Stimulated activated CD4-positive, alpha-beta T cell treated with anti-CD3 and anti-CD28 coated beads, TNF-alpha, amount 100 ng/mL, for 48 hours (primary cell): ENCODE data around the gene PRR5L.

Experiments used
- DNase-seq, 3 donors: peaks; one replicate each; pipeline ENCODE4 v3.0.0-alpha.2; 2020; ENCODE audit warnings: low read depth in 3 of 3

The PRR5L gene, protein sequence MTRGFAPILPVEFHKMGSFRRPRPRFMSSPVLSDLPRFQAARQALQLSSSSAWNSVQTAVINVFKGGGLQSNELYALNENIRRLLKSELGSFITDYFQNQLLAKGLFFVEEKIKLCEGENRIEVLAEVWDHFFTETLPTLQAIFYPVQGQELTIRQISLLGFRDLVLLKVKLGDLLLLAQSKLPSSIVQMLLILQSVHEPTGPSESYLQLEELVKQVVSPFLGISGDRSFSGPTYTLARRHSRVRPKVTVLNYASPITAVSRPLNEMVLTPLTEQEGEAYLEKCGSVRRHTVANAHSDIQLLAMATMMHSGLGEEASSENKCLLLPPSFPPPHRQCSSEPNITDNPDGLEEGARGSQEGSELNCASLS

DNA sequence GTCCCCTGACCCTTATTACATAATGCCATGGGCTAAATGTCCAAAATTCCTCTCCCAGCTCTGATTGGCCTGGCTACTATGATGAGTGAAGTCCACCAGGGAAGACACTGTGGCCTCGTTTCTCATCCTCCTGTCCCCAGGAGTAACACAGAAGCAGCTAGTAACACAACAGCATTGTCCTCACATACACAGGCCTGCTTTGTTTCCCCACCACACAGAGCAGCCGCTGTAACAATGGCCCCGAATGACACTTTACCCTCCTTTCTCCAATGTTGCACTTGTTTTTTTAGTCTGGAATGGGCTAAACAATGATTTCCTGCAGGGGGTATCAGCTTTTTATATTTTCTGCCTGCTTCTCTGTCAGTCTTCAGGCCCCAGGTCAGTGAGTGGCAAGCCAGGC lies at the start of gene PRR5L:
Gene PRR5L (plus strand): TSS at position 363 of the 400 bp plus-strand sequence. CDS start 104,834 bp downstream, outside the sequence.
- no peak for DNase-seq

DNA sequence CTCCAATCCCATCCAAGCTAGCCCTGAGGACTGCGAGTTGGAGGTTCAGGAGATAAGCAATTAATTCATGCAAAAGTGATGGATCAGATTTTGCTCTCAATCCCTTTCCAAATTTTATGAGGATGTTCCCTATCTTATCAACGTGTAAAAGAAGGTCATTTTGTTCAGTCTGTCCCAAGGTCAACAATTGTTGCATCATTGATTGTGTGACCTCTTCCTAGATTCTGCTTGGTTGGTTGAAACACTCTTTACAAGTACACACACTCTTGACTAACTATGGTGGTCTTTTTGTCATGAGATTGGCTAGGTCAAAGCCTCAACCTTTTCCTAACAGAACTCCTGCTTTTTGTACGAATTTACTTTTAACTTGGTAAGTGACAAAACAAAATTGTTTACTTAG lies 48.6 kb upstream of the PRR5L start:
- no peak for DNase-seq

DNA sequence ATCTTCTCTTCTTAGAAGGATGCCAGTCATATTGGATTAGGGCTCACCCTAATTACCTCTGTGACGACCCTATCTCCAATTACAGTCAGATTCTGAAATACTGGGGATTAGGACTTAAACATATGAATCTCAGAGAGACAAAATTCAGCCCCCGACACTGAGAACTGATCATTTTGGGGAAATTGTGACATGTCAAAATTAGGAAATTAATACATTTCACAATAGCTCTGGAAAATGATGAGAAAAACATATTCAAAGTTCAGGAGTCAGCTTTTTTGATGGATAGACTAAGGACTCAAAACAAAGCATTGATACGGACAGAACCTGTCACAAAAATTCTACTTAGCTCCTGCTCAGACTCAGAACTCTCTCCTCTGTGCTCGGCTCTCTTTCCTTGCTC lies 47.7 kb upstream of the PRR5L start:
- no peak for DNase-seq

DNA sequence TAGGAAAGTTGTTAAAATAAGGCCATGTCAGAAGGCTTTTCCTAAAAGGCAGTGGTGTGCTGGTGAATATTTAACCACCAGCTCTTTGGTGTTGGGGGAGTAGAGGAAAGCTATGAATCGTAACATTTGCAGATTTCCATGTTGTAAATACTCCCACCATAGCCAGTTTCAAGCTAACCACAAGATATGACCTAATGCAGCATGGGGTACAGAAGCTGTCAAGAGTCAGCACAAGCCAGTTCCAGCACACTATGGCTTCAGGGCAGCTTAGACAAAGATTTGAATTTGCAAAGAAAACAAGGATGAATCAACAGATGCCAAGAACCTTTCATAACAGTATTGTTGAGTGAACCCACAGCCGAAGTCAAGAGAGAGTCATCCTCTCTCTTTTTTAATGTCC lies 46.8 kb upstream of the PRR5L start:
- no peak for DNase-seq

DNA sequence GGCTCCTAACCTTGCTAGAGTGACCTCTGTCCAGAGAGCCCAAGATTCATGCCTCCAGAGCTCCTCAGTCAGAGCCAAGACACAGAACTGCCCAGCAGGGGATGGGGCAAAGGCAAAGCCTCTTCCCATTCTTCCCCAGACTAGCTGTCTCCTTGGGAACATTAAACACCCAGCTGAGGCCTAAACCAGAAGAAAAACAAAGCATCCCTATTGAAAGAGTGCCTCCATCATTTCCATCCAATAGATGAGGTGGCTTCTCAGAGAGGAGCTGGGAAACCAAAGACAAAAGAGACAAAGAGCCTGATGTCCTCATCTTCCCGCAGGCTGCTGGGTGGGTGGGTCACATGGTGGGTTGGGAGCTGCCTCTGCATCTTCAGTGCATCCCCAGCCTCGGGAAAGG lies 44.3 kb upstream of the PRR5L start:
- DNase-seq = no peak

DNA sequence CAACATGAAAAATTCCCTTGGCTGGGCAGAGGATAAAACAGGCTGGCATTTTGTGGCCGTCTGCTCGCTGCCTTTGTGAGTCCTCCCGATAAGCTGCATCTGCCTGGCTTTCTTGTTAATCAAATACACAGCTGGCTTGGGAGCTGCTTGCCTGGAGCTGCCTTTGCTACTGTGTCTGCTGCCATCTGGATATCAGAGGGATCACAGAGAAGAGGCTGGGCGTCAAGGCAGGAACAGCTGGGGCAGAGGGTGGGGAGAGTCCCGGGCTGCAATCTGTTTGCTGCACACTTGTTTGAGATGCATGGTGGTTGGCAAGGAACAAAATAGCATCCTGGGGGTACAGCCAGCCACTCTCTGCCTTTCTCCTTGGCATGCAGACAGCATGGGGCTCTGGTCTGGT lies 42.9 kb upstream of the PRR5L start:
- no peak for DNase-seq

DNA sequence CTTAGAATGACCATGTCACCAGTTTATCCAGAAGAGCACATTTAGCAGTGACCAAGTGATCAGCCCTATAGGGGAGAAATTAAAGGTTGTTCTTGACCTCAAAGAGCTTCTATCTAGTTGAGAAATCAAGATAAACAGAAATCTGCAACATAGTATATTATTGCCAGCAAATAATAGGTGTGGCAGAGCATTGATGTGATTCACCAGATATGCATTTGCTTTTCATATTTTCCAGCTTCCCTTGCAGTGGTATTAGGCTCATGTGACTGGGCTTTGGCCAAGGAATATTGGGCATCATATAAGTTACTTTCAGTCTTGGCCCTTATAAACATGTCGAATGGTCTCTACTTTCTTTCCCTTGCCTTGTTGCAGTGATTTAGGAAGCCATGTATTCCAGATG lies 41.4 kb upstream of the PRR5L start:
- DNase-seq = no peak

DNA sequence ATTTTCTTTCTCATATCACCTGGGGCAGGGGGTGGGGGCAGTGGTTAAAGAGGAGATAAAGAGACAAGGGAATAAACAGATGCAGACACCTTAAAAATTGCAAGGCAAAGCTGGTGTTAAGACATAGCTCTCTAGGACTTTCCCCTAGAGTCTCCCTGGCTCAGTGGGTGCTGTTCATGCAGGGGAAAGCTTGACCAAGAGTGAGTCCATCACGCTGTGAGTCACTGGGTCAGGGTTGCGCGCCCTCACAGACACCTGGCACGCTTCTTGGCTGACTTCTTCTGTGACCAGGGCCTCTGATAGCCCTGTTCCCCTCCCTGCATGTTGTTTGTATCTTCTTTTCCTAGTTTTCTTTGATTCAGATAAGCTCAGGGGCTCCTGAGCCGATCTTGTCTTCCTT lies 38.7 kb upstream of the PRR5L start:
- DNase-seq = no peak

DNA sequence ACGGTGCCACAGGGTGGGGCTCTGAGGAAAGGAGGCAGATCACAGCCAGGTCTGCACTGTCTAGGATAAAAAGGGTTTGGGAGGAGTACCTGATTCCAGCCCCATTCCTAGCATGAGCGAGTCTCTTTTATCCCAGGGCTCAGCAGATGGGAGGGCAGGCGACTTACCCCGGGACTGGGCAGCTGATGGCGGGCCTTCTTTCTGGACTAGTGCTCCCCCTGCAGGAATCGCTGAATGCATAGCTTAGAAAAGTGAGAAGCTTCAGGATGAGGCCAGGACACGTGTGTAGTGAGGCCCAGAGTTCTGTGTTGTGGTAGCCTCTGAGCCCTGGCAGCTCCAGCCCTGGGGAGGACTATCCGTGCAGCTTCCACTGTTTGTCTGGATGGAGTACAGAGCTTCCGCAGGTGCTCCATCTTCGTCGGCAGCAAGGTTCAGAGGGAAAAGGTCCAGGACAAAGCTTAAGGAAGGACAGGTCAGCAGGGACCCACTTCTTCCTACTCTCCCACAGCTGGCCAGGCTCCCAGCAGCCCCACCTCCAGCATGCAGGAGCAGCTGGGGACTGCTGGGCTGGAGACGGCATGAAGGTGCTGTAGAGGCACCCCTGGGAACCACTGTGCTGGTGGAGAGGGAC lies 37.2 kb upstream of the PRR5L start:
- peak in 1 of 3 donors; percentile 19 for DNase-seq

DNA sequence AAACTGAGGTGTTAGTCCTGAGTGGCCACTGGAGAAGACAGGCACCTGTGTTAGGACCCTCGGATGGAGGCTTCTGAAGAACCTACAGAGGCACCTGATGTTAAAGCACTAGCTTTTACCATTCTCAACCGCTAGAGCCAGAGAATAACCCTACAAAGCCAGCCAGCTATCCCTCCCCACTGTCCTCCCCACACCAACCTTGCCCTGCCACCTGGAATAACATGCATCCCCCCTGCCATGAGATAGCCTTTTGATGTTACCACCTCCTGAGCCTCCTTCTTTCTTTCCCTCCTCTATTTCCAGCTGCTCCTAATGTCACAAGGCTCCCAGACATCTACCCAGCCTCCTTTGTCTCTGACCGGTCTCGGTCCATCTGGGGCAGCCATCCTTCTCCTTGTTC lies 35.0 kb upstream of the PRR5L start:
- no peak for DNase-seq

DNA sequence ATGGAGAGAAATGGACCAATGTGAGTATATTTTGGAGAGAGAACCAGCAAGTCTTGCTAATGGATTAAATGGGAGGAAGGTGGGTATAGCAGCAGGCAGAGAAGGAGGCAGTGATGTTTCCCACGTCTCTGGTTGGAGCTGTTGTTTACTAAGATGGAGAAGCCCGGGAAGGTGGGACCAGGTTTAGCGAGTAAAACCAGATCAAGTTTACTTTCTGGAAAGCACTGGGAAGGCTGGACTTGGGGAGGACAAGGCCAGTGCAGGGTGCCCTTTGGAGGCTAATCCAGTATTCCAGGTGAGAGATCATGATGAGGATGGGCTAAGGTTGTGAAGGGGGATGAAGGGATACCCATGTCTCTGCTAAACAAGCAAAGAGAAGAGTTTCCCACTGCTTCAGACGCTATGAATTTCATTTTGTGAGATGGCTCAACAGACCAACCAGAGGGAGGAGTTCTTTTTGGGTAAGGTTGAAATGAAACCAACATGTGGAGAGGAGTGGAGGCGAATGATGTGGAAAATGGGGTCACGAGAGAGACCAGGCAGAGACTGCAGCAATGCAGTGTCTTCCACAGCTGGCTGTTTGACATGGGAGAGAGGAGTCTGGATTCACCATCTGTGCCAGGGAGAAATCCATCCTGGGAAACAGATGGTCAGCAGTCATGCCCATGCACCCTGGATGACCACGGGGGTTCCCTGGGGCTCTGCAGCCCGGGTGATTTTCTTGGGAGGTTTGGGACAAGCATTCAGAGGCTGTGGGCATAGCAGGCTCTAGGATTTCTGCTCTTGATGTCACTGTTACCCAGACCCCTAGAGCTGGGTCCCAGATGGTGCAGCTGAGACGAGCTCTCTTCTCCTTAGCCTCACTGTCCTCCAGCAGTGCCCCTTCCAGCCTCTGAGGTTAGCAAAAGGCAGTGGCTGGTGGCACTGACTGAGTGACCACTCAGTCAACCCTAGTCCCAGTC lies 31.8 kb upstream of the PRR5L start:
- no peak for DNase-seq

DNA sequence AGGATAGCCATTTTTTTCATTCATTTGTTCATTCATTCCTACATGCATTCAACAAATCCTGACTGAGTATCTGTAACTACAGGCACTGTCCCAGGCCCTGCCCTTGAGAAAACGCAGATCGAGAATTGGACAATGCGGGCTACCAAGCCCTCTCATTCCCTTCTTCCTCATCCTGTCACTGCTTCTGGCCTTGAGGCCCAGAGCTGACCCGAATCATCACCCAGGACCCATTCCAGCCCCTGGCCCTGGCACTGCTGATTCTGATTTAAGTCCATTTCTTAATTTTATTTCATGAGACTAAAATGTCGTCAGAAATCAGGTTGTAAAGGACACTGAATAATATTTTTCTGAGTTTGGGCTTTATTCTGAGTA lies 31.1 kb upstream of the PRR5L start:
- no peak for DNase-seq

DNA sequence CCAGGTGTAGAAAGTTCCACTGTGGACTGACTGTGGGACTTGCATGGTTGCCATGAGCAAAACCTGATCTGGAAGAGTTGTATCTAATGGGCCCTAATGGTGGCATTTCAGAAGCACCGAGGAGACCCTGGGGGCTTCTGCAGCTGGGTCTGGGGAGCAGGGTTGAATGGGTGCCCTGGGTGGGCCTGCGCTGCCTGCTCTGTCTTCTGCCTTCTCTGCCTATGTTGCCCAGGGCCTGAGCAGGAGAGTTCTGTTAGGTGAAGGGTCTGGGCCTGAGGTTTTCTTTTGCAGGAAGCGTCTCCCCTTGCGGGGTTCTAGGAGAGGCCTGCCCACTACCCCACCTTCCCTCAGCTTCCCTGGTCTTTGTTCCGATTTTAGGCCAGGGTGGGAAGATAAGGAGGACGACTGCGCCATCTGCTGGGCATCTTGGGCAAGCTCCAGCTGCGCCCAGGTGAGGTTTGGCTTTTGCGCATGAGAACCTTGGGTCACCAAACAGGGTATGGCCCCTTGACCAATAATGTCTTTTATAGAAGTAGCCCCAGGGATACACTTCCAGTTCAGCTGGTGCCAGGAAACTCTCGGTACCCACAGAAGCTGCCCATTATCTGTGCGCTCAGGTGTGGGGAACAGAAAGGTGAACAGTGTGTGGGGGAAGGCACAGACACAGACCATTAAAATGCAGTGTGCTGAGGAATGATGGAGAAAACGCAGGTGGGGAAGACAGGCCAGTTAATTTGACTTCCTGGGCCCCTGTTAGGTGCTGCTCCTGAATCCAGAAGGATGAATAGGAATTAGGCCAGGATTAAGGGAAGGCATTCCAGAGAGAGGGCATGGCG lies 30.1 kb upstream of the PRR5L start:
- DNase-seq = peak in 2 of 3 donors; percentile 32 to 42

DNA sequence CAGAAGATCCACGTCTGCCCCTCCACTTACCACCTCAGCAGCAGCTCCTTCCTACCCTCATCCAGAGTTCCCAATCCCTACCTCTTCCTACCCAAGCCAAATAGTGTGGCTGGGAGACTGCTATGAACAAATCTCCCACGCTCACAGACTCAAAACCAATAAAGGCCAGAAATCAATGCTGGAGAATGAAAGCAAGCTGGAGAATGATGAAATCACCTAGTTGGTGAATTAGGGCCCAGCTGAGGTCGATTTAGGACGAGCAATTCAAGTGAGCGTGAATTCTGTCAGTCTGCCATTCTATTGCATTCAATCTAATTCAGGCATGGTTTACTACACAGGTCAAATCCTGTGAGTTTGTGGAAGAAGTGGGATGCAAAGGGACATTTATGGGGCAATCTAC lies 29.3 kb upstream of the PRR5L start:
- DNase-seq = no peak

DNA sequence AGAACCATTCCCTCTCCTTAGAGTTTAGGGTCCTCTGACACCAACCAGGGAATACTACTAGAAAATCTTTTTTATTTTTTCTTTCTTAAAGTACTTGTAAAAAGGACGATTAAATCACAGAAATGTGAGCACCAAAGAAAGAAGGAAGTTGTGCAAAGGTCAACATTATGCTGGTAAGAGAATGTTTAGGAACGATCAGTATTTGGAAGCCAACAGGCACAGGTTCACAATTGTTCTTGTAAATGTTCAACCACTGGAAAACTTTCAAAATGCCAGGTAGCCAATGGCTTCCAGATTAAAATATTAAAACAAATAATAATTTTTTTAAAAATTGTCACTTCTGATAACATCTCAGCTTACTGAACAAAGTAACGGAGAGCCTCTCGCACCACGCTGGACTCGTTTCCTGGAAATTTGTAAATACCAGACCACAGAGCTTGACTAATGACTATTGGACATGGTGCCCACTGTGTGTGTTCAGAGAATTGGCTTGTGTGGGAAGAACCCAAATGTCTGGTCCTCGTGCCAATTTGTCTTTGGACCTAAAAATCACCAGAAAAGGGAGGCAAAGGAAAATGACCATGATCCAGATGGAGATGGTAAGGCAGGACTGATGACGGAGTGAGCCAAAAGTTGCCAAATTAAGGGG lies 27.6 kb upstream of the PRR5L start:
- DNase-seq = no peak

DNA sequence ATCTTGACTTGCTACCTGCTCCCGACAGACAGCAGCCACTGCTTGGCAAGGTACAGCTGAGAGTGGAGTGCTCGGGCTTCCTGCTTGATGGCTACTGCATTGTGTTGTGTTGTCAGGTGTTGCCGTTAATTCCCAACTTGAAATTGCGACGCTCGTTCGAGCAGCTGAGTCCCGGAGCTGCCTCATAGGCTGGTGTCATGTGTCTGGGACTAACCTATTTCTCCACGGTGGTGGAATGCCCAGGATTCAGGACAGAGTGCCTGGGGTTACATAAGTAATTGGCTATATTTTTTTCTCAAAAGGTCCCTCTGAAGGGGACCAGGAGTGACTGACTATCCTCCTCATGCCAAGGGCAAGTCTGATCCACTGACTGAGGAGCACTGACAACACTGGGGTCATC lies 25.4 kb upstream of the PRR5L start:
- DNase-seq = no peak

DNA sequence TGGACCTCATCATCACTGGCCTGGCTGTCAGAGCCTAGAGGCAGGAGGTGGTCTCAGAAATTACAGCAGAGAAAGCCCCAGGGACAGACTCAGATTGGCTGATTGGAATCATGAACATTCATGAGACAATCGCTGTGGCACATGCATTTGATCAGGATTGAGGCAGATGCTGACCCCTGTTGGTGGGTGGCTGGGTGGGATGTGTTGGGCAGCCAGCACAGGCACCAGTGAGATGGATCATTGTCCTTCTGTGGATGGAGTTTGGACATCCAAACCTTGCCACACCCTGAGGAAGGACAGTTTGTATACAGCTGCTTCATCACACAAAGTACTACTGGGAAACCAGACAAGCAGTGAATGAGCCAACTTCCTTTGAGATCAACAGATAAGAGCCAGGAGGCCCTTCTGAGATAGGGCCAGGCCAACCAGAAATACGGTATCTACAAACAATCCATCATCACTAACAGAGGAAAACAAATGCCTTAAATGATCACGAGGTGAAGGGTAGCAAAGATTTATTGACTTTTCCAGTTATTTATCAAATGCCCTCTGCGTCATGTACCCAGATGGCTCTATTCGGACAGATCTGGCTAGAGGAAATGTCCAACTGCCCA lies 24.2 kb upstream of the PRR5L start:
- no peak for DNase-seq

DNA sequence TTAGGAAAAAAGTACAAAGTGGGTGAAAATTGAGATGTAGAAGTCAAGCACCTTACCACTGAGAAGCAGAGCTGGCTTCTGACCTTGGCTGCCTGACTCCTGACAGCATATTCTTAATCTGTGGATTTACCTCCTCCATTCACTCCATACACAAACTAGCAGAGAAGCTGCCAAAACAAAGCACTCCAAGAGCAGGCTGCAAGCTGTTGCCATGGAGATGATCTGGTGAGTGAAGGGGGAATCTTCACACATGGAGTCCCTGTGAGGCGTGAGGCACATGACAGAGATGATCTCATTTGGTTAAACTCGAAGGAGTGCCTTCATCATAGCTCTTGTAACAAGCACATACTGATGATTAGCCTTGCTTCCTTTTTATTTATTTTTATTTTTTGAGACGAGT lies 23.0 kb upstream of the PRR5L start:
- no peak for DNase-seq

DNA sequence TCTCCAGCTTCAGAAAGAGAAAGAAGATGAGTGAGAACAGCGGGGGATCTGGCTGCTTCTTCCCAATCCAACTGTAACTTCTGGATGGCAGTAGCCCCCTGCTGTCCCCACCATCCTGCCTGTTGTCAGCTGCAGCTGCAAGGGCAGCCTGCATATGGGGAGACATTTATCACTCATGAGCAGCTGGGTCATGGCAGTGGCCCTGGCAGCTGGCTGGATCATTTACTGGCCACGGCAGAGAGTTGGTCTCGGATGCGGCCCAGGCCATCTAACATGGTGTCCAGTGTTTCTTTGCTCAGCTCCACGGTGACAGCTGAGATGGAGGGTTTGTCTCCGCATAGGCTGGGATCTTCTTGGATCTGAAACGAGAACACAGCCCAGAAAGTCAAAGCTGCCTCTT lies 21.7 kb upstream of the PRR5L start:
- DNase-seq = no peak

DNA sequence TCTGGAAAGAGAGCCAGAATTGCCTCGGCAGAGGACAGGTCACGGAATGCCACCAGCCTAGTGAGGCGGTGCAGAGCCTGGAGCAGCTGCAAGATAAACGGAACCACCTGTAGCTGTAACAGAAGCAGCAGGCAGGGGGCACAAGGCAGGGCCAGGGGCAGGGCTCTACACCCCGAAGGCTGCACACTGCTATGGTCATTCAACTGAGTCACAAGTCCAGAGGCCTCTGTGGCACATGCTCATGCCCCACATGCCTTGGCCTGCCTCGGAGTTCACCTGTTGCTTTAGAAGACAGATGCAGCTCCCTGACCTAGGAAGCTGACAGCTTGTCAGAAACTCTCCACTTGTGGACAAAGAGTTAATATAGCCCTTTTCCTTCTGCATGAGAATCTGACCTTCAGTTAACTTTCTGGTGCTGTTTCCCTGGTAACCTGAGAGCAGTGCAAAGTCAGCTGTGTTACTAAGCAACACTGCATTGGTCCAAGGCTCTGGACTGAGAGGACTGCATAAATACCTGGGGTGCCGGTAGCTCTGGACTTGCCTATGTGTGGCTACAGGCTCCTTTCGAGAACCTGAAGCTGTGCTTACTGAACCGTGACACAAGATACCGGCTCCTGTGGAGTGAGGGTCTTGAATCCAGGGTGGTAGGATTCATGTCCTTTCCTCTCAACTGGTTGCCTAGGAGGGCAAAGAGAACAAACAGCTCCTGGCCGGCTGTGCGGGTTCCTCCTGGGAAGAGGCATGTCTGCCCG lies 17.4 kb upstream of the PRR5L start:
- no peak for DNase-seq
